Activated naive CD4-positive, alpha-beta T cell treated with anti-CD3 and anti-CD28 coated beads, Interleukin-2, amount 50 U/mL, for 72 hours (primary cell): ENCODE data around the gene UST. TPM values are rescaled to one million over a fixed set of nuclear protein-coding genes. Genes with fewer than 3 reads are reported as not detected.

Experiments
- ATAC-seq, 2 donors: fragments of 150-1000 bp; cut with Tn5 transposase; 2 replicates each; pipeline ENCODE4 v1.10.0; 2021; ENCODE audit warnings: mild to moderate bottlenecking in 2 of 2, moderate library complexity in 2 of 2
- DNase-seq, 2 donors: peaks; one replicate each; pipeline ENCODE4 v3.0.0; 2021 to 2022; ENCODE audit warnings: low spot score in 2 of 2
- H3K27ac Mint-ChIP-seq, 2 donors: one replicate each; pipeline ENCODE4 v1.8.0; 2022; ENCODE audit warnings: mild to moderate bottlenecking in 2 of 2, mixed read lengths in 2 of 2
- H3K36me3 Mint-ChIP-seq, 2 donors: one replicate each; pipeline ENCODE4 v1.8.0; 2022; ENCODE audit warnings: mixed read lengths in 2 of 2
- H3K9me3 Mint-ChIP-seq, 2 donors: one replicate each; pipeline ENCODE4 v1.8.0; 2022; ENCODE audit warnings: mixed read lengths in 2 of 2
- total RNA-seq, 2 donors: library from RNA; stranded (reverse); gene quantifications; one replicate each; pipeline ENCODE4 v1.2.3, GENCODE V29; 2022

The UST gene
- total RNA-seq, 2 donors from 2014 or later, result 0.46 to 0.49 TPM

DNA sequence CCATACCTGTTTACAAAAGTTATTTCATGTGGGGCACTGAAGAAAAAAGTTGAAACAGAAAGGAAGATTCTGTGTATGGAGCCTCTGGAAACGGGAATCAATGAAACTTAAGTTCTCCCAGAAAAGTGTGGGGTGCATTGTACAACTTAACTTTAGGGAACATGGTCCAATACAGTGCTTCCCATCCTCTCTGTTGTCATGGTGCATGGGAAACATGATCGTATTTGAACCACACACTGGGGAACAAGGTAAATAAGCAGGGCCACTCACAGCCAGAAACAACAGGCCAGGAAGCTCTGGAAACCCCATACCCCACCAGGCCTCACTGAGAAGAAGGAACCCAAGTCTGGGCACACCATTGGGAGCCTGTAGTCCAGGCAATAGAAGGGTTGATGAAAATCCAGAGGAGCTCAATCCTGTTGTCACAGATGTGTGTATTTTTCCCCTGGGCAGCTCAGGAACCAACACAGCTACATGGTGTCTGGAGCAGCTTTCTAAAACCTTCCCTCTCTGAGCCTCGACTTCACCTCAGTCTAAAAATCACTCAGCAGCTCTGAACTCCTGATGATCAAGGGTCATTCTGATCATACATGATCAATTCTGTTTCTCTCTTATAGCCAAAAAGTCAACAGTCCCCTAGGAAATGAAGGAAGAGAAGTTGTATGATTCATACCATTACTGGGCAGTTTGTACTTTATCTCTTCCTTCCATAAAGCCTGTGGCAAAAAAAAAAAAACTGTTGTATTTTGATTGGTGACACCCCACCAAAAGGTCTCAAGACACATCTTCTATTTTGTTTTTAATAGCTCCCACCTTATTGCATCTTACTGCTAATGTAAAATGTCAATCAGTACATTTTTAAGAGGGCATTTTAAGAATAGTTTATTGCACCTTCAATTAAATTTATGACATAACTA lies 372.2 kb downstream of the UST start:
- H3K36me3 Mint-ChIP-seq, result peaks cover 8 to 45% of the 10 kb centered on the region in 2 donors
- no peak for ATAC-seq
- no peak overlapping the region for H3K27ac Mint-ChIP-seq
- no peak for DNase-seq
- H3K9me3 Mint-ChIP-seq, result peaks cover 8 to 16% of the 10 kb centered on the region in 2 donors

DNA sequence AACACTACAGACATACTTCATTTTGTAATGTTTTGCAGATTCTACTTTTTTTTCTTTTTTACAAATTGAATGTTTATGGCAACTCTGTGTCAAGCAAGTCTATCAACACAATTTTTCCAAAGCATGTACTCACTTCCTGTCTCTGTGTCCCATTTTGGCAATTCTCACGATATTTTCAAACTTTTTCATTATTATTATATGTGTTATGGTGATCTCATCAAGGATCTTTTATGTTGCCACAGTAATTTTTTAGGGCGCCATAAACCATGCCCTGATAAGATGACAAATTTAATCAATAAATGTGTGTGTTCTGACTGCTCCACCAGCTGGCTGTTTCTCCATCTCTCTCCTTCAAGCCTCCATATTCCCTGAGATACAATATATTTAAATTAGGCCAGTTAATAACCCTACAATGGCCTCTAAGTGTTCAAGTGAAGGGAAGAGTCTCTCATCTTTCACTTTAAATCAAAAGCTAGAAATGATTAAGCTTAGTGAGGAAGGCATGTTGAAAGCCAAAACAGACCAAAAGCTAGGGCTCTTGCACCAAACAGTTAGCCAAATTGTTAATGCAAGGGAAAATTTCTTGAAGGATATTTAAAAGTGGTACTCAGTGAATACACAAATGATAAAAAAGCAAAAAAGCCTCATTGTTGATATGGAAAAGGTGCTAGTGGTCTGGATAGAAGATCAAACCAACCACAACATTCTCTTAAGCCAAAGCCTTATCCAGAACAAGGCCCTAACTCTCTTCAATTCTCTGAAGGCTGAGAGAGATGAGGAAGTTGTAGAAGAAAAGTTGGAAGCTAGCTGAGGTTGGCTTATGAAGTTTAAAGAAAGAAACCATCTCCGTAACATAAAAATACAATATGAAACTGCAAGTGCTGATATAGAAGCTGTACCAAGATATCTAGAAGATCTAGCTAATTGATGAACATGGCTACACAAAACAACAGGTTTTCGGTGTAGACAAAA lies 376.3 kb downstream of the UST start:
- DNase-seq (no peak), ATAC-seq (peak in 1 of 2 donors; percentile 63)
- peak overlapping the region in 1 of 2 donors; percentile 4 for H3K27ac Mint-ChIP-seq
- peaks cover 16 to 50% of the 10 kb centered on the region in 2 donors for H3K36me3 Mint-ChIP-seq
- peaks cover 12 to 26% of the 10 kb centered on the region in 2 donors for H3K9me3 Mint-ChIP-seq

DNA sequence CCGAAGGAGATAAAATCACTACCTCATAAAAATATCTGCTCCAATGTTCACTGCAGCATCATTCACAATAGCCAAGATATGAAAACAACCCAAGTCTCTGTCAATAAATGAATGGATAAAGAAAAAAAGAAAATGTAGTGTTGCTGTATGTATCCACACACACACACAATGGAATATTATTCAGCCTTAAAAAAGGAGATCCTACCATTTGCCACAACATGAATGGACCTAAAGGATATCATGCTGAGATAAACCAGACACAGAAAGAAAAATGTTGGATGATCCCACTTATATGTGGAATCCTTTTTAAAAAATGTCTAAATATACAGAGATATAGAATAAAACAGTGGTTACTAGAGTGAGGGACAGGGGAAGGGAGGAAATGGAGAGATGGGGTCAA lies 378.5 kb downstream of the UST start:
- ATAC-seq (no peak), DNase-seq (no peak)
- Mint-ChIP-seq H3K36me3 (peaks cover 16 to 50% of the 10 kb centered on the region in 2 donors), H3K27ac (no peak overlapping the region), H3K9me3 (peaks cover 12 to 26% of the 10 kb centered on the region in 2 donors)
